Testis (tissue), 3 donors: ENCODE measurements around the gene ZNF273. TPM values are rescaled to one million over a fixed set of nuclear protein-coding genes. Genes with fewer than 3 reads are reported as not detected.

Source experiments
- DNase-seq: peaks from one replicate; pipeline ENCODE4 v3.0.0-alpha.2; 2019
- H3K27ac ChIP-seq, 2 donors: fragments of 200-600 bp; sonication (generic); one replicate each; pipeline ENCODE4 v1.5.1; 2019
- H3K27me3 ChIP-seq: fragments of 200-600 bp; sonication (generic); one replicate; pipeline ENCODE4 v1.5.1; 2019
- H3K36me3 ChIP-seq: fragments of 200-600 bp; sonication (generic); one replicate; pipeline ENCODE4 v1.5.1; 2017; ENCODE audit warnings: low read depth; ENCODE audit errors: missing control alignments
- H3K4me1 ChIP-seq: fragments of 200-600 bp; sonication (generic); one replicate; pipeline ENCODE4 v1.5.1; 2019
- H3K4me3 ChIP-seq, 2 donors: fragments of 200-600 bp; sonication (generic); one replicate each; pipeline ENCODE4 v1.5.1; 2017 to 2019
- H3K9me3 ChIP-seq: fragments of 200-600 bp; sonication (generic); one replicate; pipeline ENCODE4 v1.5.1; 2017
- POLR2A ChIP-seq: fragments of 450-650 bp; IDR thresholded peaks from one replicate; pipeline ENCODE4 v1.6.1; 2017; ENCODE audit warnings: antibody characterized with exemption, mild to moderate bottlenecking, moderate library complexity
- WGBS, 2 donors: methylation state at CpG; one replicate each; pipeline ENCODE4 v1.1.5; 2018; 5-methylcytosine and 5-hydroxymethylcytosine counted together
- intact Hi-C: fragments of 100-400 bp; cut with DNase I; formaldehyde crosslinking; loops from one replicate; pipeline ENCODE4 v1.15.1; 2023; ENCODE audit warnings: low total_unique reads
- polyA plus RNA-seq: library from polyadenylated mRNA; stranded (reverse); fragments of 350-450 nt; fragmentation: Illumina TruSeq; extraction: RNeasy Lipid Tissue Mini Kit (QIAGEN cat#74804); gene quantifications from one replicate; pipeline ENCODE4 v1.2.3, GENCODE V29; 2014; ENCODE audit warnings: low read depth, low replicate concordance; ENCODE audit not compliant: insufficient read depth
- total RNA-seq, 2 donors: library from RNA; depleted of rRNA; stranded (reverse); fragments of >200 nt; gene quantifications; one replicate each; pipeline ENCODE4 v1.2.3, GENCODE V29; 2016
- TF ChIP-seq, protein P1 (sequence below), 3 experiments: fragments of 450-650 bp in 2 of 3; fragments of 200-600 bp in 1 of 3; sonication (generic) in 1 of 3; IDR thresholded peaks; one replicate each; pipeline ENCODE4 v1.5.1; 2016 to 2019; ENCODE audit warnings: antibody characterized with exemption in 3 of 3, mild to moderate bottlenecking in 2 of 3, moderate library complexity in 1 of 3

The ZNF273 gene
- total and polyA plus RNA-seq, 3 donors from 2014 or later: 10.6 to 36.0 (median 13.6) TPM

DNA sequence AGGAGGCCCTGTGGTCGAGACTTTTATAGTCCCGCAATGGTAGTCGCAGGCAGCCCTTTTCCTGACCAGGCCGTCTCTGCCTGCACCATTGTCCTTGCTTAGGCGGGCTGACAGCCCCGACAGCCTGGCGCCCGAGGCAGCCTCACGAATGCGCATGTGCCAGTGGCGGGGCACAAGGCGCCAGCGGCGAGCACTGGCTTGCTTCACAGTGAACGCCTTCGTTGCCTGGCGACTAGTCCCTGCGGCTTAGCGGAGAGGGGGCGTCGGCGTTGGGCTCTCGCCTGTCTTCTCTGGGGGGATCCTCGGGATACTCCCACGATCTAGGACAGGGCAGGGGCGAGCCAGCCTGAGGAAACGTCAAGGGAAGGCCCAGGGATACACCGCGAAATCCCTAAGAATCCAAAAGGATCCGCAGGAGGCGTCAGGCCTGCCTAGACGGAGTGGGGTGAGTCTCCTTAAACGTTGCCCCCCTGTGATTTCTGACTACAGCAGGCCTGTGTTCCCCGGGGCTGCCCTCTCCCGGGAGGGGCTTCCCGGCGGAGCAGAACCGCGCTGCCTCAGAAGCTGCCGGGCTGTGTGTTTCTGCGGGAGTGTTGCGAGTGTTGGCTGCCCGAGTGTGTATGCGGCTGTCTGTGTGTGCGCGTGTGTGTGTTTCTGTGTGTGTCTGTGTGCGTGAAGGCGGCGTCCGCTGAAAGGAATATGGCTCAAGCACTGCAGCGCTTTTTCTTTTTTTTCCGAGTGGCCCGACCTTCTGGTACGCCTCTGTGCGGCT, 20.5 kb upstream of the ZNF273 start:
- H3K4me1 ChIP-seq: peaks cover 3% of the 10 kb centered on the region
- no peaks in the 10 kb centered on the region for H3K27me3 ChIP-seq
- 5 to 19% methylated on average over 39 to 55 of the region's 55 CpGs for WGBS, 2 donors
- H3K4me3 ChIP-seq: peak overlapping the region; percentile 50 to 56
- TF ChIP-seq, protein P1, sequence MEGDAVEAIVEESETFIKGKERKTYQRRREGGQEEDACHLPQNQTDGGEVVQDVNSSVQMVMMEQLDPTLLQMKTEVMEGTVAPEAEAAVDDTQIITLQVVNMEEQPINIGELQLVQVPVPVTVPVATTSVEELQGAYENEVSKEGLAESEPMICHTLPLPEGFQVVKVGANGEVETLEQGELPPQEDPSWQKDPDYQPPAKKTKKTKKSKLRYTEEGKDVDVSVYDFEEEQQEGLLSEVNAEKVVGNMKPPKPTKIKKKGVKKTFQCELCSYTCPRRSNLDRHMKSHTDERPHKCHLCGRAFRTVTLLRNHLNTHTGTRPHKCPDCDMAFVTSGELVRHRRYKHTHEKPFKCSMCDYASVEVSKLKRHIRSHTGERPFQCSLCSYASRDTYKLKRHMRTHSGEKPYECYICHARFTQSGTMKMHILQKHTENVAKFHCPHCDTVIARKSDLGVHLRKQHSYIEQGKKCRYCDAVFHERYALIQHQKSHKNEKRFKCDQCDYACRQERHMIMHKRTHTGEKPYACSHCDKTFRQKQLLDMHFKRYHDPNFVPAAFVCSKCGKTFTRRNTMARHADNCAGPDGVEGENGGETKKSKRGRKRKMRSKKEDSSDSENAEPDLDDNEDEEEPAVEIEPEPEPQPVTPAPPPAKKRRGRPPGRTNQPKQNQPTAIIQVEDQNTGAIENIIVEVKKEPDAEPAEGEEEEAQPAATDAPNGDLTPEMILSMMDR (IDR thresholded peaks at IDR 0.05): no peak
- no peak for TF ChIP-seq POLR2A
- no peaks in the 10 kb centered on the region for H3K36me3 ChIP-seq
- no peak overlapping the region for H3K27ac ChIP-seq
- no peaks in the 10 kb centered on the region for H3K9me3 ChIP-seq
- intact Hi-C loops: no loop called here
- DNase-seq: peak; percentile 75

DNA sequence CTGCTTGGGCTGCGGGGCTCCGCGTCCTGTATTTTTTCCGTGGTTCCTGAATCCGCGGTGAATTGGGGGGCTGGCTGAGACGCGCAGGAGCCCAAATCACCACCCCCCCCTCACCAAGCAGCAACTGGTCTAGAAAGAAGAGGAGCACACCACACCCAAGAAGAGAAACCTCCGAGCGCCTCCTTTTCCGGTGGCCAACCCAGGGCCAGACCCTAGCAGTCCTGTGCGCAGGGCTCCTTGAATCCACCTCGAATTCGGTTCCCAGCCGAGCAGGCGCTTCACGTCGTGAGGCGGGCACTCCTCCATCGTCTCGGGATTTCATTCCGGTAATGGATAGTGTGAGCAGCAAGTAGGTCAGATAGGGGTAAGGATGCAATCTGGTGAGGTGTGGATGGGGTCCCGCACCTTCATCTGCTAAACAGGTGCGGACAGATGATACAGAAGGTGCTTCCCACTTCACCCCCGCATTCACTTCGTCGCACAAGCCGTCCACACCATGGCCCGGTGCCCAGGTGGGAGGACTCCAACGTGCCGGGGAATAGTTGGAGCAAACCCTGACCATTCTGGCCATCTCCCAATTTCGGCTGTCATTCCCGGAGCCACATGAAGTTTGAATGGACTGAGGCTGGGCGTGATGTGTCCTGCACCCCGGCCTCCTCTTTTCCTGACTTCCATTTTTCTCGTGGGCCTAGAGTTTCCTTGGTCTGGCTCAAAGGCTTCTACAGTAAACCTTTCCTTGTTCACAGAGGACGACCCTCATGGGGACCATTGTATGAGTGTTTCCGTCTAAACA, 19.8 kb upstream of the ZNF273 start:
- WGBS, 2 donors: 31 to 45% methylated on average over 29 to 38 of the region's 38 CpGs
- Histone ChIP-seq H3K4me3 (peak overlapping the region; percentile 50 to 56), H3K9me3 (no peaks in the 10 kb centered on the region), H3K27ac (no peak overlapping the region), H3K36me3 (no peaks in the 10 kb centered on the region), H3K4me1 (peaks cover 3% of the 10 kb centered on the region), H3K27me3 (no peaks in the 10 kb centered on the region)
- intact Hi-C loops: no loop called here
- no peak for DNase-seq
- TF ChIP-seq, protein P1 (IDR thresholded peaks at IDR 0.05): no peak
- no peak for TF ChIP-seq POLR2A

DNA sequence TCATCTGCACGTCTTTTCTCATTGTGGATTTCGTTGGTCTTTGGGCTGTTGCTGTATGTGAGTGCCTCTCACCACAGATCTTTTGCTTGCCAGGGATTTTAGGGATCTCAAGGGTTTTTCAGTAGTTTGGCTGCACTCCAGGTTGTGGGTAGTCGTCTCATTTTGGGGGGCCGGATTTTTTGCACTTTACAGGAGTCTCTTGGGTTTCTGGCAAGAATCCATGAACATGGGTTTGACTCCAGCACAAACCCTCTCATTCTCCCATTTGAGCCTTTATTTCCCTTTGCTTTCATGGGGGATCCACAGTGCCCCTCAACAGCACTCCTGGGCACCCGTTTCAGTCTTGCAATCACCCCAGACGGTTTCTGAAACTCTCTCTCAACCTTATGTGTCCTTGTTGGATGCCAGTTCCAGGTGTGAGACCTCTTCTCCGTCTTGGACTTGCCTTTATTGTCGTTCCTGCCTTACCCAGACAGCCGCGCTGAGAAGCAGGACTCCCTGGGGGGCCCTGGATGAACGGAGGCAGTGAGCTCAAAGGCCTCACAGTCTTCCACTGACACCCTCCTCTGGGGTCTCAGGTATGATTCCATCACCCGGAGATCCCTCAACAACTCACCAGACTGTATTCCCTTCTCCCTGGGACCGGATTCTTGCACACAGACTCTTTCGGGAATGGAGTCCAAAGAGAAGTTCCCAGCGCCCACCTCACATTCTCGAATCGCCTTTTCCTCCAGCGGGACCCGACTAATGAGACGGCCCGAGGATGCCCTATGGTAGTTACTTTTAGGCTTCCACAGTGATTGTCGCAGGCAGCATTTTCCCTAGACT, 18.8 kb upstream of the ZNF273 start:
- intact Hi-C loops: no loop called here
- no peak overlapping the region for H3K27ac ChIP-seq
- no peak overlapping the region for H3K4me3 ChIP-seq
- H3K36me3 ChIP-seq: no peaks in the 10 kb centered on the region
- DNase-seq: no peak
- no peaks in the 10 kb centered on the region for H3K27me3 ChIP-seq
- 84 to 87% methylated on average over 22 of the region's 22 CpGs for WGBS, 2 donors
- TF ChIP-seq, protein P1 (IDR thresholded peaks at IDR 0.05): no peak
- no peak for TF ChIP-seq POLR2A
- peaks cover 11% of the 10 kb centered on the region for H3K4me1 ChIP-seq
- no peaks in the 10 kb centered on the region for H3K9me3 ChIP-seq

- Histone ChIP-seq H3K27ac (no peak overlapping the region), H3K4me1 (peaks cover 17% of the 10 kb centered on the region), H3K9me3 (no peaks in the 10 kb centered on the region), H3K27me3 (no peaks in the 10 kb centered on the region), H3K4me3 (no peak overlapping the region), H3K36me3 (no peaks in the 10 kb centered on the region)
- no peak for DNase-seq
- WGBS, 2 donors: 84 to 87% methylated on average over 19 of the region's 19 CpGs
- intact Hi-C loops: no loop called here
- TF ChIP-seq, protein P1 (IDR thresholded peaks at IDR 0.05): no peak
- TF ChIP-seq POLR2A: no peak
Observed at GRCh38 chr7:64884913-64885370, 18.1 kb upstream of the ZNF273 start.
